NCI-H1436 (cell line): ENCODE data around the gene COA6.
A peak's percentile ranks its signal among the peaks of the same experiment; 100 is the strongest.

Experiments used
- DNase-seq: peaks from one replicate; lab custom pipeline; 2025; lab: John Stamatoyannopoulos, UW

COA6 gene

DNA sequence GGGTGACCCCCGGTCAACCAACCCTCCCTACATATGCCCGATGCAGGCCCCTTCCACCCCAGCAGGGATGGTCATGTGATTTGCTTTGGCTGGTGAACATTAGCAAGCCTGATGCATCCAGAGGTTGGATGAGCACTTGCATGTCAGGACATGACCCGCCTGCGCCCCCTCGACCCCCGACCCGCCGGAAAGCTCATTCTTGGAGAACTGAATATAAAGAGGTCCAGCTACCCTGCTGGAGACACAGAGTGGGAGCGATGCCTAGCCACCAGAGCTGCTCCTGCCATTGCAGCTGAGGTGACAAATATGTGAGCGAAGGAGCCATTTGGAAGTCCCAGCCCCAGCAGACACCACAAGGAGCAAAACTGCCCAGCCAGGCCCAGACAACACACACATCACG lies 39.6 kb downstream of the COA6 start:
- no peak for DNase-seq

DNA sequence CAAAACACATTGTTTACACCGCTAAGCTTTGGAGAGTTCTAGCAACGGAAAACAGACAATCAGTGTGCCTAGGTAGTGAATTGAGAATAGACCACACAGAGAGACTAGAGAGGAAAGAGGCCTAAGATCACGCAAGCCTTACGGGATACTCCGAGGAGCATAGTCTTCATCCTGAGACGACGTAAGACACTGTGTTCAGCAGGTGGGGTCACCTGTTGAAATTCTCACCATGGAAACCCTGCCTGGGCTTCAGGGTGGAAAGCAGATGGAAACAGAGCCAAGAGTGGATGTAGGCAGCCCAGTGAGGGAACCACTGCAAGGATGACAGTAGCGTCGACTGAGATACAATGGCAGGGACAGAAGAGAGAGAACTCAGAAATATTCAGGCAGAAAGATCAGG lies 40.2 kb downstream of the COA6 start:
- no peak for DNase-seq

DNA sequence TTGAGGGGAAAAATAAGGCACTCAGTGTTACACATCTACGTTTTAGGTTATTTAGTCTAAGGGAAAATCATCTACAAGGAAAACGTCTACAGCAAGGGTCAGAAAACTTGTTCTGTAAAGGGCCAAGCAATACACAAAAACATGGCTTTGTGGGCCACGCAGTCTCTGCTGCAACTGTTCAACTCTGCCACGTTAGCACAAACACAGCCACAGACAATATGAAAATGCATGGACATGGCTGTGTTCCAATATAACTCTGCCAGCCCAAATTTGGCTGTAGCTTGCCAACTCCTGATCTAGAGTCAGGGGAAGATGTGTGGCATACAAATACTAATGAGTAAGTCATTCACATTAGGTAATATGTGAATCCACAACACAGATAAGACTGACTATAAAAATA lies 40.7 kb downstream of the COA6 start:
- no peak for DNase-seq

DNA sequence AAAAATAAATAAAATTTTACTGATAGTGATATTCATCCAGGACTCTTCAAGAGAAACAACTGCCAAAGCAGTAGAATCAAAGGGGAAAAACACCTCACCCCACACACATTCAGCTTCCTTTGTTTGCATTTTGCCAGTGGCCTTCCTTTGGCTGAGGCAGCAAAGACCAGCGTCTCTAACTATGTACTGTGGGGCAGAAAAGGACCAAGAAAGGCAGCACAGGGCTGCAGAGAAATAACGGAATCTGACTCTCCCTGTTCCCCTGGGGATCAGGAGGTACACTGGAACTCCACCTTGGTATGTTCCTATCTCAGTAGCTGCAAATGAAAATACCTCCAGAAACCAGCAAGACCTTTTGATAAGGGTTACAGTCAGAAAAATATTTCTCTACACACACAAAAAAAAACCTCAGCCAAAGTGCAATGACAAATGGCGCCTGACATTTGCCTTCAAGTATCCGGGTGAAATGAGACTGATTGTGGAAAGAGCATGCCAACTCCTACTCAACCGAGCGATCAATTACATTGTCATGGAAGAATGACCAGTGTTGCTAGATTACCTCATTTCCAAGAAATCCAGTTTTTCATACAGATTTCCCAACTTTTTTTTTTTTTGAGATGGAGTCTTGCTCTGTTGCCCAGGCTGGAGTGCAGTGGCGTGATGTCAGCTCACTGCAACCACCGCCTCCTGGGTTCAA lies 54.8 kb downstream of the COA6 start:
- no peak for DNase-seq

DNA sequence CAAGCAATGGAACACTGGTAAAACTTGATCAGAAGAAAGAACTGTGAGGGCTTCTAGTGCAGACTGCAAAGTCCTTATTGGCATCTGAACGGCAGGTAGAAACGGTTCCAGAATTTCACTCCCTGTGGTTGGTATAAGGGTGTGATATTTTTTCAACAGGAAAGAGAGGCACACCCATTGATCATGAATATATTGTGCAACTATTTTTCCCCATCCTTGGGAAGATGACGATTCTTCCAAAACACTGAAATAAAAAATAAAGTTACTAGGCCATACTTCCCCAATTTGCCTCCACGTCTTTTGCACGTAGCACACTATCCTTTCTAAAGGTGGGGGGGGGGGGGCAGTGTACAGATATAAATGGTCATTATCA lies 56.2 kb downstream of the COA6 start:
- DNase-seq, result no peak

DNA sequence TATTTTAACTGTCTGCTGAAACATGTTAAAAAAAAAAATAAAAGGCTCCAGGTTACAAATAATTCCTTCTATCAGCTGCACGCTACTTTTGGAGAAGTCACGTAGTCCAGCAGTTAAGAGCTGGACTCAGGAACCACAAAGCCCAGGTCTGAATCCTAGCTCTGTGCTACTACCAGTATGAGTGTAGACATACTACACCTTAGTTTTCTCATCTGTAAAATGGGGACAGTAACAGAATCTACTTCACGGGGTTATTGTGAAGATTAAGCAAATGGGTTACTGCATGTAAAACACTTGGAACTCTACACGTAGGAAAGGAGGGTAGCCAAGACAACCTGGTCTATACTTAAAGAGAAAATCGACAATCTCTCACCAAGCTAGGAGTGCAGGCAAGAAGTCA lies 57.4 kb downstream of the COA6 start:
- no peak for DNase-seq

DNA sequence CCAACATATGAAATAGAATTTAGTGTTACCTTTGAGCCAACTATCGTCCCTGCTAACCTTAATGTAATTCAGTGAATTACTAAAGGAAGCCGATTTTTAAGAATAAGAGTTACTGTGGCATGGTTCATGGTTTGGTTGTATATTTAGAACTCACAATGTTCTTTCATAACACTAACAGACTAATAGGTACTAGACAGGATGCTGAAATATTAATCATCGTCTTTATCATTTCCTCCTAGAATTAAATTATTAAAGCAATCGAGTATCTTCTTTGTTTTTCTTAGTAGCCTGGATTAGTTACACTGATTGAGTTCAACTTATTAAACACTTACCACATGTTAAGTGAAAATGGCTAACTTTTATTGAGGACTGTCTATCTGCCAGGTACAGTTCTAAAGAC lies 58.0 kb downstream of the COA6 start:
- DNase-seq, result no peak

DNA sequence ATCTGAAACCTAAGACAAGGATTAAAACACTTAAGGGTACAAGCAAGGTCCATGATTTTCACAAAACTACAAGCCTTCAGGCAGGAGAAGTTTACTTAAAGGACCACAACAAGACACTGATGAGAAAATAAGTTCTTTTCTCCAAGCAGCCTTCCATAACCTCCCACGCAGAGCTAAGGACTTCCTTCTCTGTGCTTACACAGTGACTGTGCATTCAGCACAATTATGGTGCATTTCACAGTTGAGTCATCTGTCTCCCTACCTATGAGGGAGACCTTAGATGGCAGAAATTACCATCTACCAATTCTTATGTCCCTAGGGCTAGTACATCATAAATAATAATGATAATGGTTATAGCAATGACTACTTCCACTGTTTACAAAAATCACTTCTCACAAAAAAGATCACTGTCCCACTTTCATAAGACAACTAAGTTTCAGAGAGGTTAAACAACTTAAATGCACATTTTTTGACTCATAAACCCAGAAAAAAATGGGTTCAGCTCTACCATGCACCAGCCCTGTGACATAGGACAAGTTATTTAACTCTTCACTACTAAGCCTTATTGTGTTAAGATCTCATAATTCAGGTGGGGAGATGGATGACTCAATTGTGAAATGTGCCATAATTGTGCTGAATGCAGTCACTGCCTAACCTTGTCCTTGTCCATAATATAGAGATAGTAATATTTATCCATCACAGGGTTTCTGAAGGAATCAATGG lies 60.5 kb downstream of the COA6 start:
- DNase-seq, result peak; percentile 21
